MM.1S (cell line): ENCODE data around the gene AP2M1.

Source experiments
- DNase-seq: peaks from one replicate; pipeline ENCODE4 v3.0.0-alpha.2; 2015
- H2AFZ ChIP-seq: fragments of 300-600 bp; sonication (generic); 2 replicates; pipeline ENCODE4 v1.6.0; 2016; ENCODE audit warnings: antibody characterized with exemption, low read length
- H3F3A ChIP-seq: fragments of 300-600 bp; sonication (generic); 2 replicates; pipeline ENCODE4 v1.6.1; 2016; ENCODE audit warnings: mild to moderate bottlenecking, antibody characterized with exemption, low read length, moderate library complexity, mixed read lengths; ENCODE audit not compliant: insufficient read depth
- H3K27ac ChIP-seq: fragments of 300-600 bp; sonication (generic); 2 replicates; pipeline ENCODE4 v1.5.1; 2016; ENCODE audit warnings: mild to moderate bottlenecking, low read length
- H3K27me3 ChIP-seq: fragments of 300-600 bp; sonication (generic); replicated peaks from 2 replicates; pipeline ENCODE4 v1.6.0; 2016; ENCODE audit warnings: low read length; ENCODE audit not compliant: insufficient read depth
- H3K36me3 ChIP-seq: fragments of 300-600 bp; sonication (generic); replicated peaks from 2 replicates; pipeline ENCODE4 v1.6.1; 2016; ENCODE audit warnings: mild to moderate bottlenecking, low read length, mixed read lengths; ENCODE audit not compliant: insufficient read depth
- H3K4me1 ChIP-seq: fragments of 300-600 bp; sonication (generic); 2 replicates; pipeline ENCODE4 v1.6.1; 2016; ENCODE audit warnings: low read length, mixed read lengths
- H3K4me2 ChIP-seq: fragments of 300-600 bp; sonication (generic); 2 replicates; pipeline ENCODE4 v1.6.0; 2016; ENCODE audit warnings: low read depth, low read length
- H3K4me3 ChIP-seq: fragments of 300-600 bp; sonication (generic); 2 replicates; pipeline ENCODE4 v1.5.1; 2016; ENCODE audit warnings: low read length, mixed read lengths
- H3K79me2 ChIP-seq: fragments of 300-600 bp; sonication (generic); 2 replicates; pipeline ENCODE4 v1.6.1; 2016; ENCODE audit warnings: mixed run types, low read length, mixed read lengths
- H3K9ac ChIP-seq: fragments of 300-600 bp; sonication (generic); 2 replicates; pipeline ENCODE4 v1.6.1; 2016; ENCODE audit warnings: low read length, mixed read lengths
- H3K9me2 ChIP-seq: fragments of 300-600 bp; sonication (generic); replicated peaks from 2 replicates; pipeline ENCODE4 v1.6.1; 2016; ENCODE audit warnings: mild to moderate bottlenecking, low read length, mixed read lengths; ENCODE audit not compliant: insufficient read depth
- H3K9me3 ChIP-seq: fragments of 300-600 bp; sonication (generic); replicated peaks from 2 replicates; pipeline ENCODE4 v1.6.1; 2016; ENCODE audit warnings: mild to moderate bottlenecking, low read length, mixed read lengths; ENCODE audit not compliant: insufficient read depth
- H4K20me1 ChIP-seq: fragments of 300-600 bp; sonication (generic); 2 replicates; pipeline ENCODE4 v1.6.1; 2016; ENCODE audit warnings: mild to moderate bottlenecking, low read length, moderate library complexity, mixed read lengths; ENCODE audit not compliant: insufficient read depth
- EZH2 ChIP-seq: fragments of 300-600 bp; sonication (generic); optimal IDR thresholded peaks from 2 replicates; pipeline ENCODE3; 2017; ENCODE audit warnings: low read depth, mild to moderate bottlenecking, antibody characterized with exemption, low read length, mixed read lengths
- EZH2phosphoT487 ChIP-seq: fragments of 300-600 bp; sonication (generic); IDR thresholded peaks from 2 replicates; pipeline ENCODE4 v1.6.1; 2018; ENCODE audit warnings: antibody characterized with exemption, low read length
- TF ChIP-seq, protein P1 (sequence below): fragments of 300-600 bp; sonication (generic); IDR thresholded peaks from 2 replicates; pipeline ENCODE4 v1.5.1; 2016; ENCODE audit warnings: antibody characterized with exemption, low read length, mixed read lengths

AP2M1 gene

DNA sequence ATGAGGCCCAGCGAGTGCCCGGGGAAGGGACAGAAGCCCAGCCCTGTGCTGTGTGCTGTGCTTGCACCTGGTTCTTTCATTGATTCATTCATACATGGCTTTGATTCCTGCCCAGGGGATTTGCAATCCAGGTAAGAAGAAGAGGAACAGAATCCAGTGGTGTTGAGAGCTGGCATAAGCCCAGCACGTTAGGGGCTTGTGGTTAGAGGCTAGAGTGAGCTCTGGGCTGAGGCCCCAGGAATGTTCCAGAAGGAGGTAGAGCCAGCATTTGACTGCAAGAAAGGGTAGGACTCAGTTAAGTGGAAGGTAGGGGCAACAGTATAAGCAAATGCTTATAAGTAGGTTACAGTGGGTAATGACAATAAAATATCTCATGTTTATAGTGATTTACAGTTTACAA lies 57.0 kb downstream of the AP2M1 start:
- Histone ChIP-seq H3K9ac (no peak overlapping the region), H3K4me2 (no peak overlapping the region), H3K9me3 (no peaks in the 10 kb centered on the region), H3K79me2 (no peaks in the 10 kb centered on the region), H3K27me3 (peaks cover 68% of the 10 kb centered on the region), H3K4me1 (no peaks in the 10 kb centered on the region), H3K4me3 (no peak overlapping the region), H3K36me3 (no peaks in the 10 kb centered on the region), H3K27ac (no peak overlapping the region), H2AFZ (no peak overlapping the region), H4K20me1 (no peaks in the 10 kb centered on the region), H3K9me2 (no peaks in the 10 kb centered on the region), H3F3A (no peaks in the 10 kb centered on the region)
- no peak for DNase-seq
- TF ChIP-seq, protein P1, sequence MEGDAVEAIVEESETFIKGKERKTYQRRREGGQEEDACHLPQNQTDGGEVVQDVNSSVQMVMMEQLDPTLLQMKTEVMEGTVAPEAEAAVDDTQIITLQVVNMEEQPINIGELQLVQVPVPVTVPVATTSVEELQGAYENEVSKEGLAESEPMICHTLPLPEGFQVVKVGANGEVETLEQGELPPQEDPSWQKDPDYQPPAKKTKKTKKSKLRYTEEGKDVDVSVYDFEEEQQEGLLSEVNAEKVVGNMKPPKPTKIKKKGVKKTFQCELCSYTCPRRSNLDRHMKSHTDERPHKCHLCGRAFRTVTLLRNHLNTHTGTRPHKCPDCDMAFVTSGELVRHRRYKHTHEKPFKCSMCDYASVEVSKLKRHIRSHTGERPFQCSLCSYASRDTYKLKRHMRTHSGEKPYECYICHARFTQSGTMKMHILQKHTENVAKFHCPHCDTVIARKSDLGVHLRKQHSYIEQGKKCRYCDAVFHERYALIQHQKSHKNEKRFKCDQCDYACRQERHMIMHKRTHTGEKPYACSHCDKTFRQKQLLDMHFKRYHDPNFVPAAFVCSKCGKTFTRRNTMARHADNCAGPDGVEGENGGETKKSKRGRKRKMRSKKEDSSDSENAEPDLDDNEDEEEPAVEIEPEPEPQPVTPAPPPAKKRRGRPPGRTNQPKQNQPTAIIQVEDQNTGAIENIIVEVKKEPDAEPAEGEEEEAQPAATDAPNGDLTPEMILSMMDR, result no peak
- no peak for TF ChIP-seq EZH2phosphoT487
- TF ChIP-seq EZH2, result no peak

DNA sequence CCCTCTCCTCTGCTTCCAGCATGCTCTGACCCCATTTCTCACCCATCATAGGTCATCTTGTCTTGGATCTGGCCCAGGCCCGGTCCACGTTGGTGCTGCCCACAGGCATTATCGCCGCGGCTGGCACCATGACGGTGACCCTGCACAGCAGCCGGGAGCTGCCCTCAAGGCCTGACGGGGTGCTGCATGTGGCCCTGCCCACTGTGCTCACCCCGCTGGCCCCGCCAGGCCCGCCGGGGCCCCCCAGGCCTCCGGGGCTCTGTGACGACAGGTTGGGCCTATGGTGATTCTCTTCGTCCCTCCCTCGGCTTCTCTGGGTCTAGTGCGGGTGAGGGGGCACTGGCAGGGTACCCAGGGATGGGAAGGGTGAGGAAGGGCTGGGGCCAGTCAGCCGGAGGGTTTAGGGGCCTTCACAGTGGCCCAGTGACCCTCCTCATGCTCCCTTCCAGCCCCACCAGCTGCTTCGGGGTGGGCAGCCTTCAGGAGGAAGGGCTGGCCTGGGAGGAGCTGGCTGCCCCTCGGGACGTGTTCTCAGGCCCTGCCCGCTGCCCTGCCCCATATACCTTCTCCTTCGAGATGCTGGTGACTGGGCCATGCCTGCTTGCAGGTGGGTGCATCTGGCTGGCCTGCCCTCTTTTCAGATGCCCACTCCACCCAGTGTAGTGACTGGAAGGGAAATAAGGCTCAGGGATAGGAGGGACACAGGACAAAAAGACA lies 58.6 kb downstream of the AP2M1 start:
- H3K4me2 ChIP-seq, result no peak overlapping the region
- no peak overlapping the region for H3K9ac ChIP-seq
- no peaks in the 10 kb centered on the region for H3K36me3 ChIP-seq
- no peaks in the 10 kb centered on the region for H3F3A ChIP-seq
- H3K27me3 ChIP-seq, result peaks cover 65% of the 10 kb centered on the region
- H3K9me2 ChIP-seq, result no peaks in the 10 kb centered on the region
- no peak overlapping the region for H3K27ac ChIP-seq
- H3K4me1 ChIP-seq, result no peaks in the 10 kb centered on the region
- no peaks in the 10 kb centered on the region for H3K79me2 ChIP-seq
- no peak overlapping the region for H2AFZ ChIP-seq
- no peaks in the 10 kb centered on the region for H4K20me1 ChIP-seq
- H3K4me3 ChIP-seq, result no peak overlapping the region
- no peak for DNase-seq
- TF ChIP-seq EZH2 (no peak), EZH2phosphoT487 (no peak)
- TF ChIP-seq, protein P1, result no peak
- no peaks in the 10 kb centered on the region for H3K9me3 ChIP-seq
